Liver (tissue), 3 donors: ENCODE results near the gene RSPH6A.

Experiments used
- CTCF ChIP-seq: fragments of 150-350 bp; IDR thresholded peaks from 2 replicates; pipeline ENCODE4 v1.5.1; 2017; ENCODE audit warnings: improper control_type of control experiment, low read depth, low read length; ENCODE audit not compliant: missing input control
- EGR1 ChIP-seq, 2 donors: IDR thresholded peaks; 2 replicates each; pipeline ENCODE4 v1.6.1; 2016 to 2018; ENCODE audit warnings: antibody characterized with exemption in 2 of 2, low read depth in 2 of 2
- FOXA1 ChIP-seq: IDR thresholded peaks from 2 replicates; pipeline ENCODE4 v1.6.1; 2016; ENCODE audit warnings: antibody characterized with exemption
- GABPA ChIP-seq, 2 donors: IDR thresholded peaks in 1 of 2; conservative IDR thresholded peaks in 1 of 2; 2 replicates each; pipeline ENCODE4 v1.6.1; 2016; ENCODE audit warnings: antibody characterized with exemption in 2 of 2, mild to moderate bottlenecking in 1 of 2, moderate library complexity in 1 of 2
- HNF4A ChIP-seq, 2 donors: conservative IDR thresholded peaks; 2 replicates each; pipeline ENCODE4 v1.6.1; 2016; ENCODE audit warnings: antibody characterized with exemption in 2 of 2, mild to moderate bottlenecking in 2 of 2
- JUND ChIP-seq, 2 donors: IDR thresholded peaks; 2 replicates each; pipeline ENCODE4 v1.6.1; 2016; ENCODE audit warnings: antibody characterized with exemption in 2 of 2
- MAX ChIP-seq: IDR thresholded peaks from 2 replicates; pipeline ENCODE4 v1.6.1; 2016; ENCODE audit warnings: antibody characterized with exemption
- NR2F2 ChIP-seq: IDR thresholded peaks from 2 replicates; pipeline ENCODE4 v1.6.1; 2016; ENCODE audit warnings: antibody characterized with exemption
- RAD21 ChIP-seq, 2 donors: IDR thresholded peaks; 2 replicates each; pipeline ENCODE4 v1.6.1; 2016; ENCODE audit warnings: antibody characterized with exemption in 2 of 2, mild to moderate bottlenecking in 2 of 2
- REST ChIP-seq: IDR thresholded peaks from 2 replicates; pipeline ENCODE4 v1.6.1; 2016; ENCODE audit warnings: antibody characterized with exemption, mild to moderate bottlenecking
- SP1 ChIP-seq: IDR thresholded peaks from 2 replicates; pipeline ENCODE4 v1.6.1; 2018; ENCODE audit warnings: antibody characterized with exemption, mild to moderate bottlenecking
- TAF1 ChIP-seq: conservative IDR thresholded peaks from 2 replicates; pipeline ENCODE4 v1.6.1; 2016; ENCODE audit warnings: antibody characterized with exemption, mild to moderate bottlenecking
- YY1 ChIP-seq: IDR thresholded peaks from 2 replicates; pipeline ENCODE4 v1.6.1; 2016; ENCODE audit warnings: antibody characterized with exemption, mild to moderate bottlenecking
- ZBTB33 ChIP-seq: IDR thresholded peaks from 2 replicates; pipeline ENCODE4 v1.6.1; 2016; ENCODE audit warnings: antibody characterized with exemption
- donor health status: healthy.
- donor health status: healthy.

DNA sequence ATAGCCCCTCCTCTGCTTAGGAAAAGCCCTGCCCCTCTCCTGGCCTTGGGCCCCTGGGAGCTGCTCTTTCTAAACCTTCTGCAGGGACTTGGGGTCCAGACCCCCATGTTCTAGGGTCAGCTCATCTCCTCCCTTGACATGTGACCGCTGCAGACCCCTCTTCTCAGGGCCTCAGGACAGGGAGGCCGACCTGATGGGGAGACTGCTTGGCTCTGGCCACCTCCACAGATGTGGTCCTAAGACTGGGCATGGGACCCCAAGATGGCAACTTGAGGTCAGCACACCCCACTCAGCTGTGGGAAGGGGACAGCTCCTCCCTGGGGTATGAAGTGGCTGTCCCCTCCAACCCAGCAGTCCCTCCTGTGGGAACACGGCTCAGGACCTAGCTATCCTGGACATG is 42.2 kb downstream of the RSPH6A start:
- no peak for TF ChIP-seq RAD21 (IDR thresholded peaks at IDR 0.05)
- no peak for TF ChIP-seq HNF4A (conservative IDR thresholded peaks at IDR 0.05)
- TF ChIP-seq ZBTB33, result no peak
- no peak for TF ChIP-seq CTCF
- TF ChIP-seq REST, result no peak
- TF ChIP-seq FOXA1, result no peak
- no peak for TF ChIP-seq EGR1 (IDR thresholded peaks at IDR 0.05; ENCODE audit: low read depth in 2 of 2)
- no peak for TF ChIP-seq JUND (IDR thresholded peaks at IDR 0.05)
- TF ChIP-seq YY1, result no peak
- TF ChIP-seq TAF1, result no peak
- no peak for TF ChIP-seq GABPA (IDR thresholded peaks at IDR 0.05 in 1 of 2, conservative IDR thresholded peaks at IDR 0.05 in 1 of 2)
- no peak for TF ChIP-seq SP1
- TF ChIP-seq NR2F2, result no peak
- TF ChIP-seq MAX, result no peak
